SK-N-SH (cell line): ENCODE data around the gene SORCS3. TPM values are rescaled to one million over a fixed set of nuclear protein-coding genes. Genes with fewer than 3 reads are reported as not detected.

Source experiments
- CTCF ChIA-PET: fragments of 300-600, 350-600 bp; formaldehyde crosslinking; extraction: SDS; loops from one replicate; lab custom pipeline; 2021; lab: Yijun Ruan, JAX
- POLR2A ChIA-PET: fragments of 350-600 bp; sonication (Branson Sonifier 250); formaldehyde crosslinking; extraction: SDS; loops from one replicate; lab custom pipeline; 2020; ENCODE audit warnings: antibody characterized with exemption, inconsistent platforms; lab: Yijun Ruan, JAX
- DNase-seq: peaks from one replicate; pipeline ENCODE4 v3.0.0; 2012
- H2AFZ ChIP-seq: fragments of 200-600 bp; sonication (generic); 2 replicates; pipeline ENCODE4 v1.8.1; 2016; ENCODE audit warnings: antibody characterized with exemption, mild to moderate bottlenecking, low read depth
- H3F3A ChIP-seq: fragments of 200-600 bp; sonication (generic); replicated peaks from 2 replicates; pipeline ENCODE3; 2016; ENCODE audit warnings: antibody characterized with exemption, mild to moderate bottlenecking; ENCODE audit not compliant: insufficient read depth
- H3K27ac ChIP-seq, 2 experiments: fragments of 200-500 bp in 1 of 2; fragments of 200-600 bp in 1 of 2; sonication (Bioruptor generic) in 1 of 2; sonication (generic), shearing (Covaris generic) in 1 of 2; 2 replicates each; pipeline versions ENCODE4 v1.5.1 to v1.6.1; 2014 to 2016; ENCODE audit warnings: low read depth in 2 of 2, inconsistent platforms in 1 of 2, low read length in 1 of 2, mild to moderate bottlenecking in 1 of 2, mixed read lengths in 1 of 2
- H3K27me3 ChIP-seq: fragments of 200-600 bp; sonication (generic), shearing (Covaris generic); 2 replicates; pipeline ENCODE4 v1.6.1; 2016; ENCODE audit warnings: mixed run types; ENCODE audit not compliant: insufficient read depth
- H3K36me3 ChIP-seq, 2 experiments: fragments of 200-500 bp in 1 of 2; fragments of 200-600 bp in 1 of 2; sonication (Bioruptor generic) in 1 of 2; sonication (generic) in 1 of 2; replicated peaks in 1 of 2; 2 replicates each; pipeline versions ENCODE3 to v1.5.1; 2014 to 2016; ENCODE audit warnings: low read length in 1 of 2, mild to moderate bottlenecking in 1 of 2; ENCODE audit not compliant: insufficient read depth in 2 of 2, control insufficient read depth in 1 of 2
- H3K4me1 ChIP-seq, 2 experiments: fragments of 200-500 bp in 1 of 2; fragments of 200-600 bp in 1 of 2; sonication (Bioruptor generic) in 1 of 2; sonication (generic), shearing (Covaris generic) in 1 of 2; 2 replicates each; pipeline versions ENCODE4 v1.5.1 to v1.6.1; 2014 to 2016; ENCODE audit warnings: low read depth in 1 of 2, low read length in 1 of 2, mixed run types in 1 of 2; ENCODE audit not compliant: insufficient read depth in 2 of 2, control insufficient read depth in 1 of 2
- H3K4me2 ChIP-seq: fragments of 200-600 bp; sonication (generic), shearing (Covaris generic); 2 replicates; pipeline ENCODE4 v1.6.1; 2017; ENCODE audit warnings: mixed run types
- H3K4me3 ChIP-seq, 2 experiments: fragments of 200-500 bp in 1 of 2; fragments of 200-600 bp in 1 of 2; sonication (Bioruptor generic) in 1 of 2; sonication (generic), shearing (Covaris generic) in 1 of 2; 2 replicates each; pipeline versions ENCODE4 v1.5.1 to v1.8.1; 2014 to 2016; ENCODE audit warnings: low read depth in 2 of 2, inconsistent platforms in 1 of 2, low read length in 1 of 2, mild to moderate bottlenecking in 1 of 2, mixed read lengths in 1 of 2, moderate library complexity in 1 of 2
- H3K79me2 ChIP-seq: fragments of 200-600 bp; sonication (generic); 2 replicates; pipeline ENCODE4 v1.8.1; 2017; ENCODE audit warnings: mild to moderate bottlenecking; ENCODE audit not compliant: insufficient read depth
- H3K9ac ChIP-seq: fragments of 200-600 bp; sonication (generic); 2 replicates; pipeline ENCODE4 v1.6.1; 2017; ENCODE audit warnings: mixed run types
- H3K9me2 ChIP-seq: fragments of 200-600 bp; sonication (generic); 2 replicates; pipeline ENCODE4 v1.6.1; 2017; ENCODE audit warnings: mixed run types
- H3K9me3 ChIP-seq: fragments of 200-600 bp; sonication (generic); 2 replicates; pipeline ENCODE4 v1.6.1; 2017; ENCODE audit warnings: mixed run types, mild to moderate bottlenecking, moderate library complexity
- H4K20me1 ChIP-seq: fragments of 200-600 bp; sonication (generic); 2 replicates; pipeline ENCODE4 v1.6.1; 2017; ENCODE audit warnings: mild to moderate bottlenecking, mixed run types; ENCODE audit not compliant: insufficient read depth
- CHD2 ChIP-seq: fragments of 150-350 bp; IDR thresholded peaks from 2 replicates; pipeline ENCODE4 v1.6.1; 2018; ENCODE audit warnings: low read length; ENCODE audit not compliant: partially characterized antibody
- EP300 ChIP-seq, 2 experiments: IDR thresholded peaks; 2 replicates each; pipeline versions ENCODE4 v1.4.0 to v1.6.1; 2012; ENCODE audit warnings: borderline replicate concordance in 1 of 2, low read depth in 1 of 2, low read length in 1 of 2
- FOXM1 ChIP-seq: IDR thresholded peaks from 2 replicates; pipeline ENCODE4 v1.4.0; 2012; ENCODE audit warnings: low read depth, mild to moderate bottlenecking
- MEF2A ChIP-seq: IDR thresholded peaks from 2 replicates; pipeline ENCODE4 v1.4.0; 2012; ENCODE audit warnings: low read depth, borderline replicate concordance
- MXI1 ChIP-seq: IDR thresholded peaks from 2 replicates; pipeline ENCODE4 v1.6.1; 2012; ENCODE audit warnings: mild to moderate bottlenecking, low read depth, low read length, improper control_type of control experiment
- PBX3 ChIP-seq: IDR thresholded peaks from 2 replicates; pipeline ENCODE4; 2012
- POLR2AphosphoS5 ChIP-seq: IDR thresholded peaks from 2 replicates; pipeline ENCODE4 v1.6.1; 2012; ENCODE audit warnings: low read depth, low read length
- RFX5 ChIP-seq: IDR thresholded peaks from 2 replicates; pipeline ENCODE4 v1.6.1; 2012; ENCODE audit warnings: mild to moderate bottlenecking, improper control_type of control experiment, low read length
- RXRA ChIP-seq: IDR thresholded peaks from 2 replicates; pipeline ENCODE4 v1.4.0; 2012; ENCODE audit warnings: low read depth, mild to moderate bottlenecking, borderline replicate concordance
- SIN3A ChIP-seq: IDR thresholded peaks from 2 replicates; pipeline ENCODE4 v1.6.1; 2012; ENCODE audit warnings: low read depth, mild to moderate bottlenecking, low read length, moderate library complexity, borderline replicate concordance
- TEAD4 ChIP-seq: IDR thresholded peaks from 2 replicates; pipeline ENCODE4 v1.4.0; 2012; ENCODE audit warnings: mild to moderate bottlenecking, borderline replicate concordance; ENCODE audit not compliant: insufficient read depth
- USF1 ChIP-seq: IDR thresholded peaks from 2 replicates; pipeline ENCODE4 v1.4.0; 2012; ENCODE audit warnings: low read depth, borderline replicate concordance
- ZBTB33 ChIP-seq: IDR thresholded peaks from 2 replicates; pipeline ENCODE4 v1.4.0; 2012; ENCODE audit warnings: low read depth, borderline replicate concordance
- WGBS: methylation state at CpG from one replicate; pipeline ENCODE4 v1.1.6; 2017; ENCODE audit warnings: low lambda C conversion rate; 5-methylcytosine and 5-hydroxymethylcytosine counted together
- polyA plus RNA-seq, 3 experiments: library from polyadenylated mRNA; depleted of rRNA; stranded (reverse); fragments of >200 nt; gene quantifications; 2 replicates each; pipeline ENCODE4 v1.2.3, GENCODE V29; 2012
- TF ChIP-seq, protein P1 (sequence below): fragments of 150-350 bp; IDR thresholded peaks from 2 replicates; pipeline ENCODE4 v1.6.1; 2017; ENCODE audit warnings: antibody characterized with exemption, low read length, low read depth, borderline replicate concordance

The SORCS3 gene
- polyA plus RNA-seq, 1 of the 3 experiments (the other 2 are of a cell fraction): not detected

DNA sequence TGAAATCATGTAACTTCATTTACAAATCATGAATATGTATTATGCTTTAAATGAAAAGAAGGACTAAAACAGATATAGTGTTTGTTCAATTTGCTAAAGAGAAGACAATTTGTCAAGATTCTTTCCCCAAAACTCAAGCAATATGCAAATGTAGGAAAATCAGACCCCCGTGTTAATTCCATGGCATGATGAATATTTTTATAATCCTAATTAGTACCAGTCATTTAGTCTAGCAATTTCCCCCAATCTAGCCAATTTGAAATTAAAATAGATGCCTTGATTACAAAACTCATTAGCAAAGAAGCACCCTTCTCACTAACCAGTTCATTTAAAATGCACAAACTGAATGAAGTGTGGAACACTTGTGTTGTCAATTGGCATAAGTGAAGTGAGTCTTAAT is 347.6 kb downstream of the SORCS3 start:
- Histone ChIP-seq H3K36me3 (no peaks in the 10 kb centered on the region), H3K4me3 (no peak overlapping the region), H3F3A (no peaks in the 10 kb centered on the region), H3K79me2 (no peaks in the 10 kb centered on the region), H3K4me2 (no peak overlapping the region), H2AFZ (no peak overlapping the region), H3K4me1 (no peaks in the 10 kb centered on the region), H3K9me2 (no peaks in the 10 kb centered on the region), H4K20me1 (no peaks in the 10 kb centered on the region), H3K27ac (no peak overlapping the region), H3K9me3 (no peaks in the 10 kb centered on the region), H3K27me3 (no peaks in the 10 kb centered on the region), H3K9ac (no peak overlapping the region)
- 16% methylated on average over 1 of the region's 1 CpG for WGBS
- no peak for DNase-seq
- POLR2A ChIA-PET: no interaction called here
- CTCF ChIA-PET: no interaction called here
- TF ChIP-seq, protein P1, sequence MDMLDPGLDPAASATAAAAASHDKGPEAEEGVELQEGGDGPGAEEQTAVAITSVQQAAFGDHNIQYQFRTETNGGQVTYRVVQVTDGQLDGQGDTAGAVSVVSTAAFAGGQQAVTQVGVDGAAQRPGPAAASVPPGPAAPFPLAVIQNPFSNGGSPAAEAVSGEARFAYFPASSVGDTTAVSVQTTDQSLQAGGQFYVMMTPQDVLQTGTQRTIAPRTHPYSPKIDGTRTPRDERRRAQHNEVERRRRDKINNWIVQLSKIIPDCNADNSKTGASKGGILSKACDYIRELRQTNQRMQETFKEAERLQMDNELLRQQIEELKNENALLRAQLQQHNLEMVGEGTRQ: no peak
- TF ChIP-seq SIN3A (no peak), EP300 (IDR thresholded peaks at IDR 0.05; ENCODE audit: borderline replicate concordance in 1 of 2, low read depth in 1 of 2, low read length in 1 of 2) (no peak), MXI1 (no peak), ZBTB33 (no peak), USF1 (no peak), RFX5 (no peak), TEAD4 (no peak), PBX3 (no peak), RXRA (no peak), FOXM1 (no peak), POLR2AphosphoS5 (no peak), MEF2A (no peak), CHD2 (no peak)
